Prostate gland (tissue), 2 donors: Measurements from ENCODE around the gene ZNF232.

ENCODE experiments used
- CTCF ChIP-seq, 4 experiments: fragments of 200-600 bp in 2 of 4; fragments of 450-650 bp in 2 of 4; sonication (generic) in 2 of 4; IDR thresholded peaks; 1 replicate in 3 of 4; 2 replicates in 1 of 4; pipeline ENCODE4 v1.5.1; 2016 to 2019; ENCODE audit warnings: antibody characterized with exemption in 4 of 4, mild to moderate bottlenecking in 2 of 4, moderate library complexity in 2 of 4
- POLR2A ChIP-seq: fragments of 450-650 bp; IDR thresholded peaks from one replicate; pipeline ENCODE4 v1.6.1; 2016; ENCODE audit warnings: antibody characterized with exemption, mild to moderate bottlenecking

- TF ChIP-seq CTCF (IDR thresholded peaks at IDR 0.05) (no peak), POLR2A (no peak)
Observed at GRCh38 chr17:5096731-5097100, 15.0 kb downstream of the ZNF232 start.
